Neural cell (in vitro differentiated cells): Measurements from ENCODE around the gene MUSK. TPM values are rescaled to one million over a fixed set of nuclear protein-coding genes. Genes with fewer than 3 reads are reported as not detected.

ENCODE experiments used
- H2AFZ ChIP-seq: fragments of 200-600, 300-800 bp; sonication (generic), shearing (Covaris generic); 2 replicates; pipeline ENCODE4 v1.6.0; 2014; ENCODE audit warnings: low read depth, mild to moderate bottlenecking, antibody characterized with exemption, low read length, moderate library complexity
- H3F3A ChIP-seq: fragments of 200-600 bp; shearing (Covaris generic); 2 replicates; pipeline ENCODE4 v1.6.1; 2016; ENCODE audit warnings: mild to moderate bottlenecking, moderate library complexity, mixed read lengths, antibody characterized with exemption, low read length; ENCODE audit not compliant: insufficient read depth, poor library complexity, severe bottlenecking
- H3K27ac ChIP-seq: fragments of 200-600, 300-800 bp; sonication (generic), shearing (Covaris generic); 2 replicates; pipeline ENCODE4 v1.5.1; 2014; ENCODE audit warnings: mild to moderate bottlenecking, low read length, moderate library complexity
- H3K27me3 ChIP-seq: fragments of 300-800, 200-600 bp; sonication (generic), shearing (Covaris generic); 2 replicates; pipeline ENCODE4 v1.6.0; 2014; ENCODE audit warnings: mild to moderate bottlenecking, low read depth, low read length, moderate library complexity; ENCODE audit not compliant: insufficient read depth
- H3K36me3 ChIP-seq: fragments of 300-800, 200-600 bp; sonication (generic), shearing (Covaris generic); 2 replicates; pipeline ENCODE4 v1.5.1; 2014; ENCODE audit warnings: mild to moderate bottlenecking, antibody characterized with exemption, low read length, moderate library complexity; ENCODE audit not compliant: insufficient read depth
- H3K4me2 ChIP-seq: fragments of 300-800, 200-600 bp; sonication (generic), shearing (Covaris generic); 2 replicates; pipeline ENCODE4 v1.6.0; 2014; ENCODE audit warnings: mild to moderate bottlenecking, low read length
- H3K4me3 ChIP-seq: fragments of 300-800, 200-600 bp; sonication (generic), shearing (Covaris generic); 2 replicates; pipeline ENCODE4 v1.5.1; 2014; ENCODE audit warnings: mild to moderate bottlenecking, low read length, moderate library complexity
- H3K79me2 ChIP-seq: fragments of 200-600 bp; shearing (Covaris generic); replicated peaks from 2 replicates; pipeline ENCODE4 v1.6.0; 2014; ENCODE audit warnings: mild to moderate bottlenecking, low read length, moderate library complexity; ENCODE audit not compliant: insufficient read depth
- H3K9ac ChIP-seq: fragments of 300-800, 200-600 bp; sonication (generic), shearing (Covaris generic); 2 replicates; pipeline ENCODE4 v1.6.1; 2016; ENCODE audit warnings: mild to moderate bottlenecking, low read length, mixed read lengths
- H3K9me2 ChIP-seq: fragments of 200-600 bp; shearing (Covaris generic); 2 replicates; pipeline ENCODE4 v1.6.1; 2016; ENCODE audit warnings: mild to moderate bottlenecking, low read length, mixed read lengths; ENCODE audit not compliant: insufficient read depth
- H3K9me3 ChIP-seq: fragments of 200-600, 300-800 bp; sonication (generic), shearing (Covaris generic); 2 replicates; pipeline ENCODE4 v1.6.1; 2016; ENCODE audit warnings: mild to moderate bottlenecking, mixed run types, low read length, moderate library complexity, mixed read lengths
- H4K20me1 ChIP-seq: fragments of 200-600 bp; shearing (Covaris generic); 2 replicates; pipeline ENCODE4 v1.6.1; 2016; ENCODE audit warnings: mild to moderate bottlenecking, mixed run types; ENCODE audit not compliant: insufficient read depth
- EP300 ChIP-seq: fragments of 450-650 bp; conservative IDR thresholded peaks from 2 replicates; pipeline ENCODE4 v1.6.1; 2014; ENCODE audit warnings: antibody characterized with exemption, mild to moderate bottlenecking, moderate library complexity; ENCODE audit not compliant: poor library complexity, severe bottlenecking
- EZH2 ChIP-seq: fragments of 200-600, 300-800 bp; shearing (Covaris generic), sonication (generic); IDR thresholded peaks from 2 replicates; pipeline ENCODE4 v1.6.1; 2014; ENCODE audit warnings: antibody characterized with exemption, low read length, borderline replicate concordance, mild to moderate bottlenecking; ENCODE audit not compliant: insufficient read depth, poor library complexity, severe bottlenecking
- MXI1 ChIP-seq: fragments of 450-650 bp; conservative IDR thresholded peaks from 2 replicates; pipeline ENCODE4 v1.6.1; 2014; ENCODE audit warnings: antibody characterized with exemption, mild to moderate bottlenecking; ENCODE audit not compliant: poor library complexity, severe bottlenecking
- POLR2AphosphoS5 ChIP-seq: IDR thresholded peaks from 2 replicates; pipeline ENCODE4 v1.6.1; 2012
- RAD21 ChIP-seq: fragments of 450-650 bp; conservative IDR thresholded peaks from 2 replicates; pipeline ENCODE4 v1.6.1; 2014; ENCODE audit warnings: antibody characterized with exemption, mild to moderate bottlenecking, moderate library complexity
- SMC3 ChIP-seq: fragments of 450-650 bp; conservative IDR thresholded peaks from 2 replicates; pipeline ENCODE4 v1.6.1; 2014; ENCODE audit warnings: antibody characterized with exemption, mild to moderate bottlenecking, moderate library complexity; ENCODE audit not compliant: poor library complexity
- TAF1 ChIP-seq: IDR thresholded peaks from 2 replicates; pipeline ENCODE4 v1.6.1; 2012; ENCODE audit warnings: low read depth
- polyA plus RNA-seq: library from polyadenylated mRNA; depleted of rRNA; stranded (reverse); fragments of >200 nt; gene quantifications from 2 replicates; pipeline ENCODE4 v1.2.3, GENCODE V29; 2014
- TF ChIP-seq, protein P1 (sequence below): fragments of 450-650 bp; IDR thresholded peaks from 2 replicates; pipeline ENCODE4 v1.5.1; 2014; ENCODE audit warnings: antibody characterized with exemption, mild to moderate bottlenecking, moderate library complexity; ENCODE audit not compliant: poor library complexity, severe bottlenecking
- TF ChIP-seq, protein P2 (sequence below): IDR thresholded peaks from 2 replicates; pipeline ENCODE4 v1.6.1; 2012; ENCODE audit warnings: borderline replicate concordance

The MUSK gene
- polyA plus RNA-seq, 1 donor from 2014 or later = not detected

DNA sequence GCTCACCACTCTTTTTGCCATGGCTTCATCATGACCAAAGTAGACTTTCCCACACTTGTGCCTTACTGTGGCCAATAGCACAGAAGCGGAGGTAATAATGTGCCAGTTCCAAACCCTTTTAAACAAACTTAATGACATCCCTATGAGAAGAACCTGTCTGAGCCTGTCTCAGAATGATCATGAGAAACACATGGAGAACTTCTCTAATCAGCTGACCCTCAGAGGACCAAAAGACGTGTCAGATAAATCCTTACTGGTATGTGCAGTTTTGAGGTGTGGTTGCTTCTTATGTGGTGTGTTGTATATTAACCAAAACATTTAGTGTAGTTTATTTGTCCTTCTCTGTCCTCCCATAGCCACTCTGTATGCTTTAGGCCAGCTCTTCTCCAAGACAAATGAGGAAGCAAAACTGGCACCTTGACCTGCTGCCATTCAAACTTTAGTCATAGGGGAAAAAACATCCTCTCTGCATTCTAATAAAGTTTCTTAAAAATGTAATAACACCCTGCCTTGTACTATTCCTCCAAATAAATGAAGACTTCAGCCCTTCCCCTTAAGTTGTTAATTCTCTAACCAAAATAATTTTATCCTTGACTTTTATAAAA lies 168.9 kb downstream of the MUSK start:
- no peaks in the 10 kb centered on the region for H3K79me2 ChIP-seq
- H3K27me3 ChIP-seq = no peaks in the 10 kb centered on the region
- TF ChIP-seq SMC3 (no peak), POLR2AphosphoS5 (no peak), MXI1 (no peak), EP300 (no peak), TAF1 (no peak), EZH2 (no peak), RAD21 (no peak)
- TF ChIP-seq, protein P1, sequence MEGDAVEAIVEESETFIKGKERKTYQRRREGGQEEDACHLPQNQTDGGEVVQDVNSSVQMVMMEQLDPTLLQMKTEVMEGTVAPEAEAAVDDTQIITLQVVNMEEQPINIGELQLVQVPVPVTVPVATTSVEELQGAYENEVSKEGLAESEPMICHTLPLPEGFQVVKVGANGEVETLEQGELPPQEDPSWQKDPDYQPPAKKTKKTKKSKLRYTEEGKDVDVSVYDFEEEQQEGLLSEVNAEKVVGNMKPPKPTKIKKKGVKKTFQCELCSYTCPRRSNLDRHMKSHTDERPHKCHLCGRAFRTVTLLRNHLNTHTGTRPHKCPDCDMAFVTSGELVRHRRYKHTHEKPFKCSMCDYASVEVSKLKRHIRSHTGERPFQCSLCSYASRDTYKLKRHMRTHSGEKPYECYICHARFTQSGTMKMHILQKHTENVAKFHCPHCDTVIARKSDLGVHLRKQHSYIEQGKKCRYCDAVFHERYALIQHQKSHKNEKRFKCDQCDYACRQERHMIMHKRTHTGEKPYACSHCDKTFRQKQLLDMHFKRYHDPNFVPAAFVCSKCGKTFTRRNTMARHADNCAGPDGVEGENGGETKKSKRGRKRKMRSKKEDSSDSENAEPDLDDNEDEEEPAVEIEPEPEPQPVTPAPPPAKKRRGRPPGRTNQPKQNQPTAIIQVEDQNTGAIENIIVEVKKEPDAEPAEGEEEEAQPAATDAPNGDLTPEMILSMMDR = no peak
- TF ChIP-seq, protein P2, sequence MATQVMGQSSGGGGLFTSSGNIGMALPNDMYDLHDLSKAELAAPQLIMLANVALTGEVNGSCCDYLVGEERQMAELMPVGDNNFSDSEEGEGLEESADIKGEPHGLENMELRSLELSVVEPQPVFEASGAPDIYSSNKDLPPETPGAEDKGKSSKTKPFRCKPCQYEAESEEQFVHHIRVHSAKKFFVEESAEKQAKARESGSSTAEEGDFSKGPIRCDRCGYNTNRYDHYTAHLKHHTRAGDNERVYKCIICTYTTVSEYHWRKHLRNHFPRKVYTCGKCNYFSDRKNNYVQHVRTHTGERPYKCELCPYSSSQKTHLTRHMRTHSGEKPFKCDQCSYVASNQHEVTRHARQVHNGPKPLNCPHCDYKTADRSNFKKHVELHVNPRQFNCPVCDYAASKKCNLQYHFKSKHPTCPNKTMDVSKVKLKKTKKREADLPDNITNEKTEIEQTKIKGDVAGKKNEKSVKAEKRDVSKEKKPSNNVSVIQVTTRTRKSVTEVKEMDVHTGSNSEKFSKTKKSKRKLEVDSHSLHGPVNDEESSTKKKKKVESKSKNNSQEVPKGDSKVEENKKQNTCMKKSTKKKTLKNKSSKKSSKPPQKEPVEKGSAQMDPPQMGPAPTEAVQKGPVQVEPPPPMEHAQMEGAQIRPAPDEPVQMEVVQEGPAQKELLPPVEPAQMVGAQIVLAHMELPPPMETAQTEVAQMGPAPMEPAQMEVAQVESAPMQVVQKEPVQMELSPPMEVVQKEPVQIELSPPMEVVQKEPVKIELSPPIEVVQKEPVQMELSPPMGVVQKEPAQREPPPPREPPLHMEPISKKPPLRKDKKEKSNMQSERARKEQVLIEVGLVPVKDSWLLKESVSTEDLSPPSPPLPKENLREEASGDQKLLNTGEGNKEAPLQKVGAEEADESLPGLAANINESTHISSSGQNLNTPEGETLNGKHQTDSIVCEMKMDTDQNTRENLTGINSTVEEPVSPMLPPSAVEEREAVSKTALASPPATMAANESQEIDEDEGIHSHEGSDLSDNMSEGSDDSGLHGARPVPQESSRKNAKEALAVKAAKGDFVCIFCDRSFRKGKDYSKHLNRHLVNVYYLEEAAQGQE = no peak
- H3K4me2 ChIP-seq = no peak overlapping the region
- H3K9me3 ChIP-seq = peaks cover 3% of the 10 kb centered on the region
- H3K9ac ChIP-seq = no peak overlapping the region
- no peak overlapping the region for H2AFZ ChIP-seq
- H3K9me2 ChIP-seq = no peaks in the 10 kb centered on the region
- no peaks in the 10 kb centered on the region for H3K36me3 ChIP-seq
- no peak overlapping the region for H3K4me3 ChIP-seq
- H3F3A ChIP-seq = no peaks in the 10 kb centered on the region
- no peak overlapping the region for H3K27ac ChIP-seq
- H4K20me1 ChIP-seq = no peaks in the 10 kb centered on the region

DNA sequence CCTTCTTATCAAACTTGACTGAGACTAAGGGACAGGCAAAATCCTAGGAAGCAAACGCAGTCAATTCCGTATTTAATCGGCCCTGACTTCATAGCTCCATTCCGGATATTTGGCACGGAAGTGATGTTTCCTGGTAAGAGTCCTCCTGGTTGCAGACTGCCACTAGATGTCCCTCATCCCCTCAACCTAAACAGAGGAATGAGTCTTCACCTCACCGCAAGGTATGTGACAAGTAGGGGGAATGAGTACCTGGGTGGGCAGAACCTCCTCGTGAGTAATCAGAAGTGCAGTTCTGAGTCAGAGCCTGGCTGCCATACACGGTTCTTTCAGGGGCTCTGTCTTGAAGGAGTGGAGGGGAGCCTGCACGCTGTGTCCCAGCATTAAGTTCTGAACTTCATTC lies 173.6 kb downstream of the MUSK start:
- Histone ChIP-seq H3K9me3 (peaks cover 3% of the 10 kb centered on the region), H3F3A (no peaks in the 10 kb centered on the region), H3K4me3 (no peak overlapping the region), H3K9ac (no peak overlapping the region), H3K4me2 (no peak overlapping the region), H3K27me3 (no peaks in the 10 kb centered on the region), H2AFZ (no peak overlapping the region), H3K79me2 (no peaks in the 10 kb centered on the region), H3K27ac (no peak overlapping the region), H4K20me1 (no peaks in the 10 kb centered on the region), H3K36me3 (no peaks in the 10 kb centered on the region), H3K9me2 (no peaks in the 10 kb centered on the region)
- no peak for TF ChIP-seq MXI1
- no peak for TF ChIP-seq TAF1
- no peak for TF ChIP-seq SMC3
- no peak for TF ChIP-seq POLR2AphosphoS5
- TF ChIP-seq EZH2 = no peak
- TF ChIP-seq, protein P1 = no peak
- no peak for TF ChIP-seq RAD21
- TF ChIP-seq EP300 = no peak
- TF ChIP-seq, protein P2 = no peak
